ENCODE data around the gene THBD.

THBD gene

DNA sequence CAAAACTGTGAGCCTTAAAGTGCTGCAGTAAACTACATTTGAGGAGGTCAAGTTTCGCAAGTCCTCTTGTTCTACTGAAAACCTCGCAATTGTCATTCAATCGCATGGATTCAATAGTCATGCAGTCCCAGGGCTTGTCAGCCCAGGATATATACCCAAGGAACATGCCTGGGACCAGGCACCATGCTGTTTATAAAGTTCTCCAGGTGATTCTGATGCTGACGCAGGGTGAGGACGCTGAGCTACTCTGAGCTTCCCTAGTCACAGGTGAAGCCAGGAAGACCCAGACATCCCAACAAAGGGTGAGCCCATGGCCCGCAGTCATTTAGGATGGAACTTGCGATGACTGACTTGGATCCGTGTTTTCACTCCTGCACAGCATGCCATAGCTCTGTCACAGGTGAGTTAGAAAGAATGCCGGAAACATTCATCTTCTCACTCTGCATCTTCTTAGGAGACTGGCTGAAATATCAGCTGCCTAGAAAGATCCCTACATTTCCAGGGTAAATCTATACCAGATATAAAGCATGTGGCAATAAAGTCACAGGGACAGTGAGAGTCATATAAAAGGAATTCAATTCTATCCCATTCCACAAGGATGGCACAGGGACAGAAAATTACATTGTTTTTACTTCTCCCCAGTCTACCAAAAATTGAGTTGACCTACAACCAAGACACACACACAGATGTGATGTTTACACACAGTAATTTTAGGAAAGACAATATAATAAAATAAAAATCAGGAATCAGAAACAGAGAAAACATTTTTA, 41.4 kb downstream of the THBD start:
- no peak for DNase-seq

DNA sequence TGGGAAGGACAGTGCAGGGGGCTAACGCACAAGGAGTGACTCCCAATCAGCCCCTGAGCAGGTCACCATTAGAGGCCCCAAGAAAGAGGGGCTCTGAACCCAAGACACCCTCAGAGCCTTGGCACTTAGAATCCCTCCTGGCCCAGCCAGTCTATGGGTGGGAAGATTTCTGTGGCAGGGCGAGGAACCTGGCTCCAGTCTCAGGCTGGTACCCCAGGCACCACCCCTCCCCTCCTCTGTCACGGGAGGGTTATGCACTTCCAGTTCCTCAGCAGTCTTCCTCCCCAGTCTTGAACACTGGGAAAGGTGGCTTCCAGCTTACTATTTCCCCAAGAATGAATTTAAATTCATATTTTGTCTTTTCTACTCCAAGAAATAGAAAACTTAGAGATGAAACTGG, 42.0 kb downstream of the THBD start:
- no peak for DNase-seq

DNA sequence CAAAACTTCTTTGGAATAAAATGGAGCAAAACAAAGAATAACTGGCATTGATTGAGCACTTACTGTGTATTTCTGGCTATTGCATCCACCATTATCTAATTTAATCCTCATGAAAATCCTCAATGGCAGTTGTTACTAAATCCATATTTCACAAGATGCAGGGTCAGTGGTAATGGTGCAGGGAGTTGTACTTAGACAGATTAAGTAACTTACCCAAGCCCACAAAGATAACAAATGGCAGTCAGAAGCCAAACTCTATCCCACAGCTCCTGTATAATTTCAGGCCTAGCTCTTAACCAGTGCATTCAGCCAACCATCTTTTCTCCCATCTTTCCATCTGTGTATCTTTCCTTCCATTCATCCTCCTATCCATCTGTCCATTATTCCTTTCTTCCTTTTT, 43.7 kb downstream of the THBD start:
- DNase-seq = no peak

DNA sequence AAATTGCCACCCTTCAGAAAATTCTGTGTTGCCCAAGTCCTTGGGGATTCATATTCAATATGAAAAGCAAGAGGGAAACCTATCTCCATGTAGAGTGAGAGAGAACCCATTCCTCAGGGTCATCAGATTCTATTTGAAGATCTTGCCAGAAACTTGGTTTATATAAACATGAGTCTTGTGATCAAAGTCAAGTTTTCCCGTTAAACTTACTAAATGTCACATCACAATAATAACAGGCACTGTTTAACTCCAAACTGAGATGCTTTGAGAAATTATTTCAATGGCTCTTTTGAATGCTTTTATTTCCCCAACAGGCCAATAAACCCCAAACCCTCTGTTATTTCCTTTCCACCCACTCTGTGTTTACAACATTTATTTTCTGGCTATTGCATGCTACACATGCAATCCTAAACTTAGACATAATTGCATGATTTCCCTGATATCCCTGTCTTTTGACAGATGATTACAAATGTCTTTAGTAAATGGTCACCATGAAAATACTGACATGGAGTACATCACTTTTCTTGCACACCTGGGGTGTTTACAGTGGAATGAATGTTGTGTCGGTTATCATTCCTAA, 45.5 kb downstream of the THBD start:
- DNase-seq = no peak

DNA sequence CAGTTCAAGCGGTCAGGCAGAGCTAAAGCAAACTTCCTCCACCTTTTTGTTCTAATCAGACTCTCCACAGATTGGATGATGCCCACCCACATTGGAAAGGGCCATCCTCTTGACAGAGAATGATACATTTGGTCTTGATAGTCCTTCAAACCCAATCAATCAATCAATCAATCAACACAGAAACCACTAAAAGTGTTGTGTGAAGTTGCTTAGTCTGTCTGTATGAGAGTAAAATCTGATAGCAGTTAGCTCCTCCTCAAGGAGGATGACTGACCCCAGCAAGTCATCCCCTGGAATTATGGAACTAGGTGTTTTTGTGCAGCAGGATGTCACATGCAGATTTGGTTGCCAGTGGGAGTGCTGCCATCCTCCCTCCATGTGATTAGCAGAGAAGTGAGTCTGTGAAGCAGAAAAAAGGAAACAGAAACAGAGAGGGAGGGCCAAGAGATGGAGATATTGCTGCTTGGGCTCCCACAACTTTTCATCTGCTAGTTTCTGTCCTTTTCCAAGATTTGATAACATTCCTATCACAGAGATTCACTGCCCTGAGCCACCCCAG, 46.3 kb downstream of the THBD start:
- no peak for DNase-seq

DNA sequence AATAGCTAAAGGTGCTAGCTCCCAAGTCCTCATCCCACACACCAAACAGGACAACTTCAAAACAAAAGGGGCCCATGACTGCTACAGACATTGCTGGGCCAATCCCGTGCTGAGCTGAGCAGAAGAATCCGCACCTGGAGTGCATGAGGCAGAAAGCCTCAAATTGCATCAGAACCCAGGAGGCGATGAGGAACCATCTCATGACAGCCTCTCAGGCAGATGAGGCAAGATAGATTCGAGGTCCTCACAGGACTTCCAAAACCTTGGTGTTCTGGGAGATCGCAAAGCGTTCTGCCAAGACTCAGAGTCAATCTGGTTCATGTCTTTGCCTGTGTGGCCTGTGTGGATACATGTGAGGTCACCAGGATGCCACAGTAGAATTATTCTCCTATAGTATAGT, 47.2 kb downstream of the THBD start:
- no peak for DNase-seq

DNA sequence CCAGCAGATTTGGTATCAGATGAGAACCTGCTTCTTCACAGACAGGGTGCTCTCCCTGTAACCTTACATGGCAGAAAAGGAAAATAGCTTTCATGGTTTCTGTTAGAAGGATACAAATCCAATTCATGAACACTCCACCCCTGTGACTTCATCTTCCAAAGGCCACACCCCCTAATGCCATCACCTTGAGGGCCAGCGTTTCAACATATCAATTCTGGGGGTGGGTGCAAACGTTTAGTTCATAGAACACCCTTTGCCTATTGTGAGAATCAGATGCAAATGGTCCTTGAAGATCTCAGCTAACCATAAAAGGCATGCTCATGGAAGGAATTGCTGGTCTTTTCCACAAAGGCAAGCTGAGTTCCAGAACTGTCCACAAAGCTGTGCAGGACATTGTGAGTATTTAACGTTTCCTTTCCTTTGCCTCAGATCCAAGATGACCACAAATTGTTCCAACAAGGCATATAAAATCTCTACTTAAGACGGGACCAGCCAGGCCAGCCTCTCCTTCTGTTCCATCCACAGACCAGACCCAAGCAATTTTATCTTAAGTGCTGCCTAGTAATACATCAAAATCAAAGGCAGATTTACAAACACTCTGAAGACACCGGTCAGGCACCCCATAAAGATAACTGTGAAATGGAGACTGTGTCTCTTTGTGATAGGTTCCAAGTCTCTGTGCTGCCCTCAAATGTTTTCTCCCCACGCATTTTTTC, 49.1 kb downstream of the THBD start:
- no peak for DNase-seq

DNA sequence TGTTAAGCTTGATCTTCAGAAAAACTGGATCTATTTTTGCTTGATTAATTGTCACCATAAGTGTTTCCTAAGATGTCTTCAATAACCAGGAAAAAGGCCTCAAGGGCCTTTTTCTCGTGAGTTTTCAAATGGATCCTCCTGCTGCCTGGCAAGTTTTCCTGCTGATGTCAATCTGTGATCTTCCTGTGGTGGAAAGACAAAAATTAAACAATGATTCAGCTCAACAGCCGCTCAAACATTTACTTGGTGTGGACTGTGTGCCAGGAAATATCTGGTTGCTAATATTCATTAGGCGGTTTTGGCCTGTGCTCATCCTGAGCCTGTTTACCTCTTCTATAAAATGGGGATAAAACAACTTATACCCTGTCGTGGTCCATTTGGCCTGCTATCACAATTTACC, 49.7 kb downstream of the THBD start:
- DNase-seq = no peak

DNA sequence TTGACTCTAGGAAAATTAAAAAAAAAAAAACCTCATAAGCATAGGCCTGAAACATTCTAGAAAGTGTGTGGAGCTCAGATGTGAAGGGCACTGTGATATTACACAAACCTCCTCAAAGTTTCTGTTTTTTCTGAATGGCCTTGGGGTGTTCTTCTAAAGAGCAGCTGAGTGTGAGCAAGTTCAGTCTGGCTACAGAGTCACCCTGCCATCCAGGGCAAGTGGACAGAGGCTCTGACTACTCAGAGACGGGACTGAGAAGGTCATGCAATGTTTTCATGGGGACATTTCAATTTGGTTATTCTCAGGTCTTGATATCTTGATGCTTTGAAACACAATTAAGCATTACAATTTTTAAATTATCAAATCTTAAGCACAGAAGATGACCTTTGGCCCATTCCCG, 51.0 kb downstream of the THBD start:
- DNase-seq = no peak

DNA sequence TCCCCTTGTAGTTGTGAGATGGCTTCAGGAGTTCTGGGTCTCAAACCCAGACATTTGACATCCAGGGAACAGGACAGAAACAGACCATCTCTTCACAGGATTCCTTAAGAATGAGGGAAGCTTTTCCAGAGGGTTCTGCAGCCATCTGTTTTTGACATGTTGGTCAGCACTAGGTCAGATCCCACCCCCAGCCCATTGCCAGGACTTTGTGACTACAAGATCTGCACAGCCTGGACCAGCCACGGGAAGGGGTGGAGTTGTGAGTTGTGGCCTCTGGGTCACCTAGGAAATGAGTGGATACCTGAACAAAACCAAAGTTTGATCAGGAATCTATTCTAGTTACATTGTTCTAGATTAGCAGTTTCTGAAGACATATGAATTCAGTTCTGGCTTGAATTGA, 53.5 kb downstream of the THBD start:
- no peak for DNase-seq

Measured in right hindlimb (tissue), 1 donor.